ENCODE results near the gene UBB.

The UBB gene

GRCh38 chr17:16361874-16362273 is 19.0 kb upstream of the UBB start:
- TF ChIP-seq FOXP2 (optimal IDR thresholded peaks at IDR 0.05; ENCODE audit: borderline replicate concordance, extremely low read depth, extremely low read length, insufficient read depth) (no peak), POLR2AphosphoS5 (IDR thresholded peaks at IDR 0.05; ENCODE audit: low read depth, low read length) (no peak), SIN3A (IDR thresholded peaks at IDR 0.05; ENCODE audit: borderline replicate concordance, insufficient read depth, low read length) (no peak), REST (IDR thresholded peaks at IDR 0.05; ENCODE audit: insufficient read depth in 1 of 2, low read depth in 2 of 2, low read length in 2 of 2) (no peak), TAF1 (IDR thresholded peaks at IDR 0.05; ENCODE audit: borderline replicate concordance, insufficient read depth, low read length) (no peak)

GRCh38 chr17:16363749-16364536 is 16.9 kb upstream of the UBB start:
- peak; percentile 11; the same call in 1 of the 2 replicates for TF ChIP-seq TAF1 (IDR thresholded peaks at IDR 0.05; ENCODE audit: borderline replicate concordance, insufficient read depth, low read length)
- TF ChIP-seq SIN3A (IDR thresholded peaks at IDR 0.05; ENCODE audit: borderline replicate concordance, insufficient read depth, low read length), result no peak
- no peak for TF ChIP-seq FOXP2 (optimal IDR thresholded peaks at IDR 0.05; ENCODE audit: borderline replicate concordance, extremely low read depth, extremely low read length, insufficient read depth)
- TF ChIP-seq POLR2AphosphoS5 (IDR thresholded peaks at IDR 0.05; ENCODE audit: low read depth, low read length), result no peak
- TF ChIP-seq REST (IDR thresholded peaks at IDR 0.05; ENCODE audit: insufficient read depth in 1 of 2, low read depth in 2 of 2, low read length in 2 of 2), result no peak

- no peak for TF ChIP-seq POLR2AphosphoS5 (IDR thresholded peaks at IDR 0.05; ENCODE audit: low read depth, low read length)
- TF ChIP-seq TAF1 (IDR thresholded peaks at IDR 0.05; ENCODE audit: borderline replicate concordance, insufficient read depth, low read length), result no peak
- TF ChIP-seq SIN3A (IDR thresholded peaks at IDR 0.05; ENCODE audit: borderline replicate concordance, insufficient read depth, low read length), result no peak
- no peak for TF ChIP-seq FOXP2 (optimal IDR thresholded peaks at IDR 0.05; ENCODE audit: borderline replicate concordance, extremely low read depth, extremely low read length, insufficient read depth)
- no peak for TF ChIP-seq REST (IDR thresholded peaks at IDR 0.05; ENCODE audit: insufficient read depth in 1 of 2, low read depth in 2 of 2, low read length in 2 of 2)
These were observed 16.3 kb upstream of the UBB start for GRCh38 chr17:16364625-16365024.

- TF ChIP-seq FOXP2 (optimal IDR thresholded peaks at IDR 0.05; ENCODE audit: borderline replicate concordance, extremely low read depth, extremely low read length, insufficient read depth) (no peak), POLR2AphosphoS5 (IDR thresholded peaks at IDR 0.05; ENCODE audit: low read depth, low read length) (no peak), REST (IDR thresholded peaks at IDR 0.05; ENCODE audit: insufficient read depth in 1 of 2, low read depth in 2 of 2, low read length in 2 of 2) (no peak), TAF1 (IDR thresholded peaks at IDR 0.05; ENCODE audit: borderline replicate concordance, insufficient read depth, low read length) (no peak), SIN3A (IDR thresholded peaks at IDR 0.05; ENCODE audit: borderline replicate concordance, insufficient read depth, low read length) (no peak)
These were observed 9.1 kb upstream of the UBB start for GRCh38 chr17:16371742-16372141.
